ENCODE results near the gene MATN1. TPM values are rescaled to one million over a fixed set of nuclear protein-coding genes. Genes with fewer than 3 reads are reported as not detected.
A peak's percentile ranks its signal among the peaks of the same experiment; 100 is the strongest.

Gene MATN1
- polyA plus RNA-seq, 10 donors = 0.36 to 2.1 (median 1.0) TPM

DNA sequence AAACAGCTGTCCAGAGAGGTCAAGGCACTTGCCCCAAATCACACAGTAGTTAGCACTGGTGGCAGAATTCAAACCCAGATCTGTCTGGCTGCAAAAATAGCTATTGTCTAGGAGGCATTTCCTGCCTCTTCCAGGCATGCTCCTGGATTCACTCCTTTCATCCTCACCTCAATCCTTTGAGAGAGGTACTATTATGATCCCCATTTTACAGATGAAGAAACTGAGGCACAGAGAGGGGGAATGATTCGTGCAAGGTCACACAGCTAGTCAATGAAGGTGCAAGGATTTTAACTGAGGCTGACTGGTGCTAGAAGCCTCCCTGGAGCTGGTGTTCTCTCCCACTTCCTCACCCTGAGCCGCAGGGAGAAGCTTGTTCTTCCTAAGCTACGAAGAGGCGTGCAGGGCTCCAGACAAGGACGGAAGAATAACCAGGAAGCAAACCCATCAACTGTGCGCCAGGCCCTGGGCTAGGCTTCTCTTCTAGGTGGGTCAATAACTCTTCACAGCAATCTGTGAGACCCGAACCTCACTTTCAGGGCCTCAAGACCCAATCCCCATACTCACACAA lies 34.8 kb upstream of the MATN1 start:
- no peak for DNase-seq

DNA sequence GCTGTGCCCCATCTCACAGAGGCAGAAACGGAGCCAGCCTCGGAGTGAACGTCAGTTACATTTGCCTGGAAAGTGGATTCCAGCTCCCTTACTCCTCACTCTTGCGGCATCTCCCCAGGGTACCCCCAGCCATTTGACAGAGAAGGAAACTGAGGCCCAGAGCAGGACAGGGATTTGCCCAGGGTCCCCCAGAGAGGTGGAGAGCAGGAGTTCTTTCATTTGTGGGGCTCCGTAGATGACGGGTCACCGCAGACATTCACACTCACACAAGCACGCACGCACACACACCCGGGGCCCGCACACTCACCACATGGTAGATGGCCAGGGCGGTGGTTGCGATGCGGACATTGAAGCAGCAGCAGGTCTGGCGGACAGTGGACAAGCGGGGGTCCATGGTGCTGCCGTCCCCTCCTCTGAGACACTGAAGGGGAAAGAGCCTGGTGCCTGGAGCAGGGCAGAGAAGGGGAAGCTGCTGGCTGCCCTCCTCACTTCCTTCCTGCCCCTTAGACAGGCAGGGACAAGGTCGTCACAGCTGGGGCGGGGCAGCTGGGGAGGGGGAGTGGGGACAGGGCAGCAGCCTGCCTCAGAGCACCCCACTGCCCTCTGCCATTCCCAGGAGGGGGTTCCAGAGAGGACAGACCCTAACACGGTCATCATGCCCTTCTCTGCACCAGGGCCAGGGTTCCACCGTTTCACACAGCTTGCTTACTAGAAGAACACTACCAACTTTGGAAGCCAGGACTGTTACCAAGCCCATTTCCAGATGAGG lies 34.2 kb upstream of the MATN1 start, which contains the start of gene LAPTM5:
Gene LAPTM5 (minus strand): TSS at position 423 of the 769 bp plus-strand sequence. CDS start 29 bp downstream, at position 394.
- no peak for DNase-seq

DNA sequence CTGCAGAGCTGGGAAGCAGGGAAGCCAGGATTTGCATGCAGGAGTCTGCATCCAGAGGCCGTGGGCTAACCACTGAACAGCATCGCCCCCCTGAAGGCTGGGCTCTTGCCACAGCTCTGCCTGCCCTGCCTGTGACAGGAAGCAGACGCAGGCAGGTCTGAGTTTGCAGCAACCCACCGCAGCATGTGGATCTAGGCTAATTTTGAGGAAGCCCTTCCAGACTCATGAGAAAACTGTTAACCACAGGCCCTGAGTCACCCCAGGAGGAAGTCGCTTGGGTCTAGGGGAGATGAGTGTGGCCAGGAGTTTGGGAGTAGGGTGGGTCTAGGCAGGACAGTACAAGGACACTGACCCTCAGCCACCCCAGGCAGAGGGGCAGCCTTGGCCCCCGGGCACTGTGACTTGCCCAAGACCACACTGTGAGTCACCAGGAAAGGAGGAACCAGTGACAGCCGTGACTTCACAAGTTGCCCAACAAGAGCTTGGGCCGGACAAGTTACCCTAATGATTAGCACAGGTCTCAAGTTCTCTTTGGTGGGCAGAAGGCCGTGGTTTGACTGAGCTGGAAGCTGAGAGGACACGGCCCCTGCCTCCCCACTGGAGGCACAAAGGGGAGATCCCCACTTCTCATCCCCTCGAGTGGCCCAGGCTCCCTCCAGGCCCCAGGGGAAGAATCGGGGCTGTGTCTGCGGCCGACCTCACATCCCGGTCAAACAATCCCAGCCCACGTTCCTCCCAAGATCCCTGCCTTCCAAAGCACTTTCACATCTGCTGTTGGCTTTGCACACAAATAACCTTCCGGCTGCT lies 33.4 kb upstream of the MATN1 start:
- DNase-seq = peak; percentile 72 to 84 (median 76)

DNA sequence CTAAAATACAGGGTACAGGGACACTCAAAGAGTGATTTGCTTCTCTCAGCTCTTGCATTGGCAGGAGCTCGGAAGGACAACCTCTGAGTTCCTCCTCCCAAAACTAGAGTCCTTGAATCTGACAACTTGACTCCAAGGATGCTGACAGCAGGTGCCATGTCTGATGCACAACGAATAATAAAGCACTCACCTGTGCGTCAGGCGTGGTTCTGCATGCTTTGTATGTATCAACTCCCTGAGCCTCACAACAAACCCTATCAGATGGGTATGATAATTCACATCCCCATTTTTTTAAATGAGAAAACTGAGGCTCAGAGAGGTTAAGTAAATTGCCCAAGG lies 32.8 kb upstream of the MATN1 start:
- DNase-seq = no peak

DNA sequence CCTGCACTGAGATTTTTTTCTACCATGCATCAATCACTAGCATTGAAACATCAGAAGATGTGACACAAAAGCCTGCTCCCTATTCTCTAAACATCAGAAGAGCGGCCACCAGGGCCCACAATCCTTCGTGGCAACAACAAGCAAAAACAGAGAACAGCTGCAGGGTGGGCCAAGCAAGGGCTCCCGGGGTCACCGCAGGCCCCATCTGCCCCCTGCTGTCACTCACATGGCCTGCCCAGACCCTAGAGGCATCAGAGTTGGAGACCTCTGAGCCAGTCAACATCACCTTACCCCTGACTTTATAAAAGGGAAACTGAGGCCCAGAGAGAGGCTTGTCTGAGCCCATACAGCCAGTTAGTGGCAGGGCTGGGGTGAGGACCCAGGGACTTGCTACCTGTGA lies 32.4 kb upstream of the MATN1 start:
- DNase-seq = no peak

DNA sequence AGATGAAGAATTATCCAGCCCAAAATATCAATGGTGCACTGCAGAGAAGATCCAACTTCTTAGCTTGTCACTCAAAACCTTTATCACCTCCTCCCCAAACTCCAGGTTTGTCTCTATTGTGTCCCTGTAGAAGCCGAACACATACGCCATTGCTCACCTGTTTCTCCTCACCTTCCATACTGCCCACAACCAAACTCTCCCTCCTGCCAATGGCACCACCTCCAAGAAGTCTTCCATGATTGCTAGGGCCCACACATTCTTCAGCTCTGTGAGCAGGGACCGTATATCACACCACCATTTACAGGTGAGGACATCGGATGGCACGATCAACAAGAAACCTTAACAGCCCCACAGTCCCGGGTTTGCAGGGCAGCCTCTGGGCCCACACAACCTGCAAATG lies 31.9 kb upstream of the MATN1 start:
- DNase-seq = no peak

DNA sequence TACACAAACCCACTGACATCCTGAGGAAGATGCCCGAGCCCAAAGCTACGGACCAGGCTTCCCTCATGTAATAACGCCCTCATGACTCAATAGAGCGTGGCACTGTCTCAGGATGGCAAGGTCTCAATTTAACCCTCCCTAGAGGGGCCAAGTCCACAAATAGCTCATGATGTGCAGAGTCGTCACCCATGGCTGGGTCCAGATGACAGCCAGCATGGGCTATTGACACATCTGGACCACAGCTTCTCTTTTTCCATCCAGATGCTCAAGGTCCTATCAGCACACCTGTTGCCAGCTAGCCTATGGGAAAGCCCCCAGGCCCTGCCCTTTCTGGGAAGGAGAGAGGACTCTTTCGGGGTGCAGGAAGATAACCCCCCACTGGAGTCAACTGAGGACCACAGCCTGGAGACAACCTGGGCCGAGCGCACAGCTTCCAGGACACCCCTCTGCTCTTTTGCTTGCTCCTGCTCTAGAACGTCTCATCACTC lies 31.3 kb upstream of the MATN1 start:
- no peak for DNase-seq

DNA sequence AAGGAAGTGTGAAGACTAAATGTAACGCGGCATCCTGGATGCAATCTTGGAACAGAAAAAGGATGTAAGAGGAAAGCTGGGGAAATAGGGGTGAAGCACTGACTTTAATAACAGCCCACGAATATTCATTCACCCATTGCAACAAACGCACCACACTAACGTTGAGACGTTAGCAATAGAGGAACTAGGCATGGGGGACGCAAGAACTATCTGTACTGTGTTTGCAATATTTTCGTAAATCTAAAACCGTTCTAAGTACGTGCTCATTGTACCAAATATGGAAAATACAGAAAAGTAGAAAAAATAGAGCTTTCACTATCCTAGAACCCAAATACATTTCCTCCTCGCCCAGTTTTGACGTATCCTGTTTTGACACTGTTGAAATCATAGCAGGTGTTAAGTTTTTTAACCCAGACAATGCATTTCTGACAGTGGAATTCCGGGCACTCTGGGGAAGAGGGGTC lies 30.3 kb upstream of the MATN1 start:
- DNase-seq = no peak

DNA sequence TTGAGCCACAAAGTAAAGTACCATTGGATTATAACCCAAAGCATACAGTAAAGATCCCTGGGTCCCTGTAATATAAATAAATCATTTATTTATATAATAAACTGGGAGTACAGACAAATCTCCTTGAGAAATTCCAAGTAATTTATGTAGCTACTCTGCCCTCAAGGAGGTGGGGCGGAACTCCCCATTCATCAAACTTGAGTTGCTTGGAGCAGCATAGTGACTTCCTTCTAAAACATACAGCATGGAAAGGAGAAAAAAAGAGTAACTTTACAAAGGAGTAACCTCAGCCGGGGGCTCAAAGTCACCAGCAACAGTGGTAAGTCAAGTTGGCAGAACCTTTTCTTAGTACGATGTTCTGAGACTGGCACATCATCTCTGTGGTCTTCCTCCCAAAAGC lies 29.7 kb upstream of the MATN1 start:
- no peak for DNase-seq

DNA sequence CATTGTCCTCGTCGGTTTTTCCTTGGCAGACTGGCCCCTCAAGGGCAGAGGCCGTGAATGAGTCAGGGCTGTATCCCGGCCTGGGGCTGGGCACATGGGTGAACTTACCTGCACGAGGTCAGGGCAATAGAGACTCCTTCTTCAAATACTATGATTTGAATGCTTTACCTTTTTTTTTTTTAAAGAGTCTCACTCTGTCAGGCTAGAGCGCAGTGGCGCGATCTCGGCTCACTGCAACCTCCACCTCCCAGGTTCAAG lies 29.2 kb upstream of the MATN1 start:
- DNase-seq = no peak

DNA sequence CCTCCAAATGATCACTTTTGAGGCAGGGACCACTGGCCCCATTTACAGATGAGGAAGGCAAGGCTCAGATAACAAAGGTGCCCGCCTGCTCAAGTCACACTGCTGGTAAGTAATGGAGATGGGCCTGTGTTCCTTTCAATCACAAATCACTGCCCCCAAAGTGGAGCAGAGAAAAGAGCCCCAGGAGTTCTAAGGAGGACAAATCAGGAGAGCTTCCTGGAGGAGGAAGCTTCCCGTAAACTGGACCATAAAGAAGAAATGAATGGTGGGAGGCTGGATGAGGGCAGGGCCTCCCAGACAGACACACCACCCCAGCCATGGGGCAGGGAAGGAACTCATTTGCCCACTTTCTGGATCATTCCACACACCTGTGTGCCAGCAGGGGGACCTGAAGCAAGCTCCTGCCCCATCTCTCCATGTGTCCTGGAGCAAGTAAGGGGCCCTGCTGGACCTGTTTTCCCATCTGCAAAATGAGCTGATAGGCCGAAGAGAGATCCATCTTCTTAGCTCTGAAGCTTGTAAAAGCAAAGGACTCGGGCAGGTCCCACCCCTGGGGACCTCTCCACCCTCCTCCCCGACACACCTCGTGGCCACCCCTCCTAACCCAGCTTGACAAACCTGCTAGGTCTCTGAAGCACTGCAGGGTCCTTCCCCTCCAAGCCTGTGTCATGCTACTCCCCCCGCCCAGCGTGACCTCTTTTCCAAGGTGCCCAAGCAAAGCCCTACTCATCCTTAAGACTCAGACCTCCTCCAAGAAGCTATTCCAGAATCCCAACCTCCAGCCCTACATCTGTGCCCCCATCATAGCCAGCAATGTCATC lies 28.7 kb upstream of the MATN1 start:
- DNase-seq = no peak

DNA sequence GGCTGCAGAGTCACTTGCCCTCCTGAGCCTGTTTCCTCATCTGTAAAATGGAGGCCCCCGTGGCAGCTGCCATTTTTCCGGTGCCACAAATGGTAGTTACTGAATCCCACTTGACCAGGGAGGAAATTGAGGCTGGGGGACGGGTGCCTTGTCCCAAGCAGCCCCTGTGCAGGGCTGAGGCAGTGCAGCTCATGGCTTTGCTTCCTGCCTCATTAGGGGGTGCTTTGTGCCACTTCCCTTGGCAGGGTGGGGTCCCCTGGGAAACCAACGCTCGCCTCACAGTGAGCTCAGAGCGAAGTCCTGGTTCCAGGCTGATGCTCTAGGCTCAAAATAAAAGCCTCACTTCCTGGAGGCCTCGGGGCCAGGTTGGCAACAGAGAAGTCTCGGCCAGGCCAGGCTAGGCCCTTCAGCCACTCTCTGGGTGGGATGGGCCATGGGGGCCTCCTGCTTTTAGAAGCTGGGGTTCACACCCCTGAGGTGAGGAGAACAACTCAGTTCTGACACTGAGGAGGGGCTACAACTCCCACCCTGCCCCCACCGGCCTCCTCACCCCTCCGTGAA lies 27.4 kb upstream of the MATN1 start:
- DNase-seq = no peak

DNA sequence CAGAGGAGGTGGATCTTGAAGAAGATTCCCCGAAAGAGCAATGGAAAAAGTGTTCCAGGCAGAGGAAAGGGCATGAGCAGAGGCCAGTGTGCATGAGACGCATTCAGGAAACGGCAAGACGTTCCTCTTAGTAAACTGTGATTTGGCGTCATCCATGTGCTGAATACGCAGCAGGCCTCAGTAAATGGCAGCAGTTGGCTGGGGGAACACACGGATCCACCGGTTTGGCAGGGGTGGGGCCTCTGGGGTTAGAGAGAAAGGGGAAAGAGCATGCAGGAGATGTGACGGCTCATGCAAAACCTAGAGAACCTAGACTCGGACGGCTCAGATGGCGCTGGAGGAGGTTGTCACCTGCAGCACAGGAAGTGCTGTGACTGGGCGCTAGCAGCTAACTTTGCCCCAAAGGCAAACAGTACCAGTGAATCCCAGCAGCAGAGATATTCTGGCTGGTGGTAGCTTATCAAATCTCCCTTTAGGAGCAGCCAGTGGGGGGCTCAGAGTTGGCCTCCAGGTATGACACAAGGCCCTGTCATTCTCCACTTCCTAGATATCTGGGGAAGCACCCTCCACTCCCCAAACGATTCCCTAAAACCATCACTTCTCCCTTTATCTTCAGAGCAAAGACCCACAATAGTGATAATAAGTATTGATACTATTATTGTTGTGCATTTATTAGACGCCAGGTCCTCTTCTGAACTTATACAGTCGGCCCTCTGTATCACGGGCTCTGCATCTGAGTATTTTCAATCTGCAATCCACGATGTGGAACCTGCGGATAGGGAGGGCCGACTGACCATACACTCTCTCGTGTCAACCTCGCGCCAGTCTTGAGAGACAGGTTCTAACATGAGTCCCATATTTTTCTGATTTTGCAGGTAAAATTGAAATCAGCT lies 26.6 kb upstream of the MATN1 start:
- no peak for DNase-seq

DNA sequence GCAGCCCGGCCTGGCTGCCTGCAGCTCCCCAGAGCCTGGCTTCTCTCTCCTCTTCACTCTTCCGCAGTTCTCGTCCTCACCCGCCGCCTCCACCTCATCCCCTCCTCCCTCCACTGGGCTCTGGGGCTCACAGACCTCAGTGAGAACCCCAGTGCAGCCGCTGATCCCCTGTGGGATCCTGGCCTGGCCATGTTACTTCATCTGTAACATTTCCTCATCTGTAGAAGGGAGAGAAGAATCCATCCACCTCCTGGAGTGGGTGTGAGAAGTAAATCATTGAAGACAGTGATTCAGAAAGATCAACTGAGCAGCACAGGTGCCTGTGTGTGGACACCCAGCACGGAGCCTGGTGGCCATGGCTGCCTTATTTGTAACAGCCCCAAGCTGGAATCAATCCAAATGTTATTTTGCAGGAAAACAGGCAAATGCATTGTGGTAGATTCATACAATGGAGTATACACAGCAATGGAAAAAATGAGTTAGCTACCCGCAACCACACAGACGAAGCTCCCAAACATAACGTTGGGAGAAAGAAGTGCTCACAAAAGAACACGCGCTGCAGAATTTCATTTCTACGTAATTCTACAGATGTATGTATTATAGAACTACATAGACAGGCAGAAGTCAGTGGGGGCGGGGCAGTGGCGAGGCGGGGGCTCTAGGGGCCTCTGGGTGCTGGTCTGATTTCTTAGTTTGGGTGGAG lies 25.5 kb upstream of the MATN1 start:
- DNase-seq = peak in 1 of 3 donors; percentile 66

DNA sequence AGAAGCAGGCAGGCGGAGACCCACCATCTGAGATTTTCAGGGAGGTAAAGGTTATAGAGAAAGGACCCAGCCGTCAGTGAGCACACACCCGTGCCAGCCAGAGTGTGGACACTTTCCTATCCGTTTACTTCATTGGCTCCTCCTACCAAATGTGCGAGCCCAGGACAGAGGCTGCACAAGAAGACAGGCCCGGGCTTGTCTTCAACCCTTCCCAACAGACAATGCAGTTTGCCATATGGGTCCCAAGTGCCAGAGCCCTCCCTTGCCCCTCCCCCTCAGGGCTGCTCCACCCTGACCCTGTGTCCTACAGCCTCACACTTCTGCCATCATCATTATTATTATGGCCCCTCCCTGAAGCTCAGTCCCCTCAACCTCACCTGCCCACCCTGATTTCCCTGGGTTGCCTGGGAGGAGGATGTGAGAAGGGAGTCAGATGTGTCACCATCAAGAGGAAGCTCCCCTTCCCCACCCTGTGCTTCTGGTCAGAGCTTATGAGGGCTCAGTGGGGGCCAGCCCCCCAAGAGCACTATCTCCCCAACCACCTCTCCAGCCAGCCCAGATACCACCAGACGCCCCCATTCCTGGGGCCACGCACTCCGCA lies 24.8 kb upstream of the MATN1 start:
- no peak for DNase-seq

DNA sequence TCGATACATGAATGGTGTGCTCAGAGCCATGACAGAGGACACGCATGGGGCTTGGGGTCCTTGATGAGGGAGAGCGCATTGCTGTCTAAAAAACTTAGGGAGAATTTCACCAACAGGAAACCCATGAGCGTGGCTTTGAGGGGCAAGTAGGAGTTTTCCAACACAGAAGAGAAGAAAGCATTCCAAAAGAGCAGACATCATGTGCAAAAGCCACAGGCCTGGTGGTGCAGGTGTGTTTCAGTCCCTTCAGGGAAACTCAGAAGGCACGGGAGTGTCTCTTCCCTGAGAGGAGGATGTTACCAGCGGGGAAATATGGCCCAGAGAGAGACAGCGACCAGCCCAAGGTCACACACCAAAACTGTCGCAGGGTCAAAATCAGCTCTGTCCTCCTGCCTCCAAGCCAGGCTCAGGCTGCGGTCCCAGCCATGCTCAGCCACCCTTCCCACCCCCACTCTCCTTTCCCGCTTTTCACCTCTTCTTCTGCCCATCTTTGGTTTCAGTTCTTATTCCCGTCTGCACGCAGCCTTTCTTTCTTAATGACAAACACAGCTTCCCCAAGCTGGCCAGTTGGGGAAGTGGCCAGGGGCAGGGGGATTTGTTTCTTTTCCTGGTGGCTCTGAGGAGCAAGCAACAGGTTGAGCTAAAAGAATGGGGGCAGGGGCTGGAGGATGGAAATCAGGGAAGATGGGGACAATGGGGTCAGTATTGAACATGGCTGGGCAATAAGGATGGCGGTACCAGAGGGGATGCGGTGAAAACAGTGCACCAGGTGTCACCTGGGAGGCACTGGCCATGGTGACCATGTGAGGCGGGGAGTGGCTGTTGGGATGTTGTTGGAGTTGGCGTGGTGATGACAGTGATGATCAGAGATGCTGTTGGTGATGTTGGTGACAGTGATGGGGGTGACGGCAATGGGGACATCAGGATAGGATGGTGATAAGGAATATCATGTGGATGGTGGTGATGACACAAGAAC lies 23.9 kb upstream of the MATN1 start:
- no peak for DNase-seq

DNA sequence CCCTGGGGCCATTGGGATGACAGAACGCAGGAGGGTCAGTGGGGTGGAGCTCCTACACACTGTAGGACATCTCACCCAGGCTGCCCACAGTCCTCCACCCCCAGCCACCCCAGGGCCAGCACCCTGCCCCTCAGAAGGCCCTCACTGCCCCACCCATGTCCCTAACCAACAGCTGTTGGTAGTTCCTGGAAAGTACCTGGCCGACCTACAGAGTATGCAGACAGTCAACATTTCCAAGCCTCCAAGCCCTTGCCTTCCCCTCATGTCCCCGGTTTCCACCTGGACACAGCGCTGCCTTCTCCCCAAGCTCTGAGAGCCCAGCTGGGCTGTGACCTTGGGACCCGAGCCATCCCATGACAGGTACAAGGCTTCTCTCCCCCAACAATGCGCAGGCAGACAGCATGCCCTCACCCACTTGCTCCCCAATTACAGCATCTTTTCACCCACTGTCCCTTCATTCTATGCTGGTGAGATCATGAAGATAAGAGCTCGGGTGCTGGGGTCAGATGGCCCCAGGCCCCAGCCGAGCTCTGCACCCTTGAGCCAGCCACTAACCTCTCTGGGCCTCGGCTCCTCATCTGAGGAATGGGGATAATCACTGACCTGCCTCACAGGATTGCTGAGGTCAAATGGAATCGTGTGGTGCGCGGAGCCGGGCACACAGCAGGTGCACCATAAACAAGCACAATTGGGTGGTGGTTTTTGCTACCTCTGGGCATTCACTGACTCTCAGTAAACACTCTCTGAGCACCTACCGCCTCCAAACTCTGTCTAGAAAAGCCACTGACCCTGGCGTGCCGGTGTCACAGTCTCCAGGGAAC lies 23.0 kb upstream of the MATN1 start:
- DNase-seq = no peak

All from muscle of back (tissue), 11 donors.